GM12875 (cell line): ENCODE data around the gene SRP68.

Experiments
- H3K4me3 ChIP-seq: one replicate; pipeline ENCODE4 v1.5.1; 2011; ENCODE audit warnings: low read depth, low read length, control low read depth
- TF ChIP-seq, protein P1 (sequence below): IDR thresholded peaks from 2 replicates; pipeline ENCODE4 v1.5.1; 2011; ENCODE audit warnings: low read depth, mild to moderate bottlenecking, control low read depth, inconsistent platforms, low read length, moderate library complexity, borderline replicate concordance; ENCODE audit not compliant: insufficient read depth

Gene SRP68

DNA sequence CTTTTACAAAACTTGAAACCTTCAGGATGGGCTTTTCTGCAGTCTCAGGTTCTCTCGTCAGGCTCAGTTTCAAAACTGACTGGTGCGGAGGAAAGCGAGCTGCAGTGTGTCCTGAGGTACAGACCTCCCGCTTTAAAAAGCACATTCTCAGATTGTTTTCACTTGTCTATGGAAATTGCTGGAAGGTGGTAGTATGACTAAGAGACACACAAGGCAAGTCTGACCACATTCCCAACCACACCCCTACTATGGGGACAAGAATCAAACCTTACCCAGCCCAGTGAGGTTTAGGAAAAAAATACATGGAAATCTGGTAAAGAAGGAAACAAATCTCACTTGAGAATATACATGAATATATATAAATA is 18.2 kb downstream of the SRP68 start:
- TF ChIP-seq, protein P1, sequence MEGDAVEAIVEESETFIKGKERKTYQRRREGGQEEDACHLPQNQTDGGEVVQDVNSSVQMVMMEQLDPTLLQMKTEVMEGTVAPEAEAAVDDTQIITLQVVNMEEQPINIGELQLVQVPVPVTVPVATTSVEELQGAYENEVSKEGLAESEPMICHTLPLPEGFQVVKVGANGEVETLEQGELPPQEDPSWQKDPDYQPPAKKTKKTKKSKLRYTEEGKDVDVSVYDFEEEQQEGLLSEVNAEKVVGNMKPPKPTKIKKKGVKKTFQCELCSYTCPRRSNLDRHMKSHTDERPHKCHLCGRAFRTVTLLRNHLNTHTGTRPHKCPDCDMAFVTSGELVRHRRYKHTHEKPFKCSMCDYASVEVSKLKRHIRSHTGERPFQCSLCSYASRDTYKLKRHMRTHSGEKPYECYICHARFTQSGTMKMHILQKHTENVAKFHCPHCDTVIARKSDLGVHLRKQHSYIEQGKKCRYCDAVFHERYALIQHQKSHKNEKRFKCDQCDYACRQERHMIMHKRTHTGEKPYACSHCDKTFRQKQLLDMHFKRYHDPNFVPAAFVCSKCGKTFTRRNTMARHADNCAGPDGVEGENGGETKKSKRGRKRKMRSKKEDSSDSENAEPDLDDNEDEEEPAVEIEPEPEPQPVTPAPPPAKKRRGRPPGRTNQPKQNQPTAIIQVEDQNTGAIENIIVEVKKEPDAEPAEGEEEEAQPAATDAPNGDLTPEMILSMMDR, result no peak
- no peak overlapping the region for H3K4me3 ChIP-seq

DNA sequence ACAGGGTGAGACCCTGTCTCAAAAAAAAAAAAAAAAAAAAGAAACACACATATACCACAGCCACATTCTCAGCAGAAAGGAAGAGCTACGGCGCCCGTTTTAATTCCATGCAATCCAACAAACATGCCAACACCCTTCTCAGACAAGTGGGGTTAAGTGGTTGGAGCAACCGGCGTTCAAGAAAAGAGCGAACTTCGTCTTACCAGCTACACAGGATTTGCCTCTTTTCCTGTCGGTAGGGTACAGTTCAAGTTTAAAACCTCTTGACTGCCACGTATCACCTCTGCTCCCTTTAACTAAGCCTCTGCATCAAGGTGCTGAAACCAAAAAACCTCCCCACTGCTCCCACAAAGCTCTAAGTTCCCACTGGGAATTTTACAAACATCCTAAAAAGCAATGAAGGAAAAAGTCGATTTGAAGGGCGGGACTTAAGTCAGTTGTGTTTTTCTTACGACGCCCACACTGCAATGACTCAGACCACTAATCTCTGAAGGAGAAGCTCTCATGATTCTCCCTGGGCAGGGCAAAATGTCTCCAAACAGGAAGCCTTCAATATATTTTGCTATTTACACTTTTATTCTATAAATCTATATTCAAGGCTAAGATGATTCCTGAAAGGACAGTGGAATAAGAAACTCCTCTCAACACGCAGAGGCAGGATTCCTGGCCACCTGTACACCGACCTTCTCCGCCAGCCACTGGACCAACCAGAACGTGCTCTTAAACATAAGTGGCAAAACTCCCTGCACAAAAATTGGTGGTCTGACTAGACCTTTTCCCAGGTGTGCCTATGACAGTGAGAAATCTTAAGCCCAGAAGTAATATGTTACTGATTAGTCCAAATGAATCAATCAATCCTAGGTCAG is 18.8 kb downstream of the SRP68 start:
- no peak overlapping the region for H3K4me3 ChIP-seq

DNA sequence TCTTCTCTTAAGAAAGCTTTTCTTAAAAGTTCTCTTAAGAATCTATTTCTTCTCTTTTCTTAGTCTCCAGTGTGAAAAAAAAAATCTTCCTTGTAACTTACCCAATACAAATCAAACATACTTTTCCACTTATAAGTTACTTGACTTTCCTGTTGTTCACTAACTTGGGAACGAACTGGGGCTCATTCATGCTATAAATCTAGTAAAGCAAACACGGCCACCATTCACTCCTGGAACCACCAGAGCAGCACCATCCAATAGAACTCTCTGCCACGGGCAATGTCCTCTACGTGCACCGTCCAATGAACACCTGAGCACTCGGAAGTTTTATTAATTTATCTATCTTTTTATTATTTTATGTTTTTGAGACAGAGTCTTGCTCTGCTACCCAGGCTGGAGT is 20.8 kb downstream of the SRP68 start:
- TF ChIP-seq, protein P1, result no peak

More for the DNA sequence above, 18.8 kb downstream of the SRP68 start:
- TF ChIP-seq, protein P1, result no peak

DNA sequence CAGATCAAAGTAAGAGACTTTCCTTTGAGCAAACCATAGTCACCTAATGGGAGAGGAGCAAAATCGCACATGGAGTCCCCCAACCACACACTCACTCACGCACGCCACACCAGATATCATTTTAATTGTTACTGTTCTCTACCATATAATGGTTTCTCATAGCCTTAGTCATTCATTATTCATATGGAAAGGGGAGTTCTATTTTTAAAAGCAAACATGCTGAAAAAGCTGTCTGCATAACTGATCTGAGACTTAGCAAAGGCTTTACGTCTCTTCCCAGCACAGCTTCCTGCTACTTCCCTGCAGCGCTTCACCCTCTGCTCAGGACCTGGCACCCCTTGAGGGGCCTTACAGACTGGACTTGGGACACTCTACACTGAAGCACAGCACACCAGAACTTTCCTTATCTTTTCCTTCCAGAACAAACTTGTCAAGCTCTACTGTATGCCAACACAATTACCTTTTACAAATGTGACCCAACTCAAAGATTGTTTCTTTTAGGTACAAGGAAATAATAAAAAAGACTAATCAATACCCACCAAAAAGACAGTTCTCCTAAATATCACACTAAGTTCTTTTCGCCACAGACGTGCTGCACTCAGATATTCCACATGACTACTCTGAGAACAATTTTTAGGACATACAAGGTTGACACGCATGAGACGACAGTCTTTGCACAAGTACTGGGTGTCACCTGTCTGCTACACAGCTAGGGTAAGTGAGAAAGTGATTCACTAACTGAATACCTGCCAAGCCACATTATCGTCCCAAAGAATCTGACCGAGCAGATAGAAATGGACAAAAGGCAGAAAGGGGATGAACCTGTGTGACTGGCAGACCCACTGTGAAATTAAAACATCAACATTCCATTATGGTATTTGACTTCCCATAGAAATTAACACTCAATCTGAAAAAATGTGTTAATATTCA is 21.5 kb downstream of the SRP68 start:
- no peak overlapping the region for H3K4me3 ChIP-seq
- TF ChIP-seq, protein P1, result no peak

More for the DNA sequence above, 20.8 kb downstream of the SRP68 start:
- no peak overlapping the region for H3K4me3 ChIP-seq

DNA sequence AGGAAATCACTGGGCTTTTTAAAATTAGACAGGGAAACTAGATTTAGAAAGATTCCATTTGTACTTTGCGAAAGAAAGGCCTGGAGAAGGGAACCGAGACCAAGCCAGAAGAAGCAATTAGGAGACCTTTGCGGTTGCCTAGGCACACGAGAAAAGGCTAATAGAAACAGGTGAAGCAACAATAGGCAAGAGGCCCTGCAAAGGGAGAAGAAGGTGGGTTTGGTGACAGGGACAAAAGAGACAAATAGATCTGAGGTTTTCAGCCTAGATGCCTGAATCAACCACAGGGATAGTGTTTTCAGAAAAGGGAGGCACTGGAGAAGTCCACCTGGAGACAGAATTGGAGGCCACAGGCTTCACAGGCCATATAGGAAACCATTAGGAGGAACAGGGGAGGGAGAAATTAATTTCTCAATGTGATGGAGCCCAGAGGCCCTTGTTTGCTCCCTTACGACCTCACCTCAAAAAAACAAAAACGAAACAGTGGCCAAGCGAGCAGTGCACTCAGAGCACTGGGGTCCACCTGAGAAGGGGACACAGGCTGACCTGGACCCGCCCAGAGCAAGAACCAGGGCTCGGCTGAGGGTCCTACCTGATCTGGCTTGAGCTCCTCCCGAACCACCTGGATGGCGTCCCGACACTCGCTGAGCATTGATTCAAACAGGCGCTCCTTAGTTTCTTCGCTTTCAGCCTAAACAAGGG is 22.3 kb downstream of the SRP68 start:
- no peak overlapping the region for H3K4me3 ChIP-seq
- TF ChIP-seq, protein P1, result no peak

DNA sequence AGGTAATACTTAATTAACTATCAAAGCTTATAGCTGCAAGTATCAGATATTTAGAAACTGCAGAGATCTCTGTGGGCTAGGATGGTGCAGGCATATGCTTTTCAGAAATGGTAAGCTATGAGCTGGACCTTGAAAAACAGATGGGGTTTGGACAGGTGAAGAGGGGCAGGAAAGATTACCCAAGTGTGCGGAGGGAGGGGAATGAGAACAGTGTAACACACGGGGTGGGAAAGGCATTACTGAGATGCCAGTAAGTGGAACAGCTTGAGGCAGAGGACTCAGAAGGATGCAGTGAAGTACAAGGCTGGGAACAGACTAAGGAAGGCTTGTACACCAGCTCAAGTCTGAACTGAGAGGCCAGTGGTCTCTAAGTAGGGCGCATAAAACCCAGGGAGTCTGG is 23.1 kb downstream of the SRP68 start:
- TF ChIP-seq, protein P1, result no peak
- H3K4me3 ChIP-seq, result no peak overlapping the region
